Effector CD8-positive, alpha-beta T cell (primary cell): ENCODE measurements around the gene ACAT1.
"Not testable (repeated sequence)": the region's sequence is repeated elsewhere in the genome, so short reads cannot be mapped to it uniquely, and the experiment has no call there.

Source experiments
- DNase-seq: peaks from one replicate; lab custom pipeline; 2025; lab: John Stamatoyannopoulos, UW

ACAT1 gene

GRCh38 chr11:108144615-108145014 lies 23.2 kb downstream of the ACAT1 start:
- DNase-seq: no peak

GRCh38 chr11:108147150-108147549 lies 25.8 kb downstream of the ACAT1 start:
- DNase-seq: no peak

DNA sequence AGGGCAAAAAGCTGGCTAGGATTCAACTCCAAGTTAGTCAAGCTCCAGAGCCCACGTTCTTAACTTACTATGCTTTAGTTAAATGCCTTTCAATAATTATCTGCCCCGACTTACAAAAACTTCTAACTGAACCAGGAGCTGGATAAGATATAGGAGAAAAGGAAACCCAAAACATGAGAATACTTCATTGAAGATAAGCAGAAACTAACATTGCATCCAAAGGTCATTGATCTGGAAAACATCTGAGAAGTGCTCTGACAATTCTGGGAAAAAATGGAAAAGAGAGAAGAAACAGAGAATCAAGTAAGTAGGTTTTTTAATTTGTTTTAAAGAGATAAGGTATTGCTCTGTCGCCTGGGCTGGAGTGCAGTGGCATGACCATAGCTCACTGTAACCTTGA lies 27.2 kb downstream of the ACAT1 start:
- DNase-seq: no peak

- no peak for DNase-seq
Observed at GRCh38 chr11:108154591-108154990, 33.2 kb downstream of the ACAT1 start.

- no peak for DNase-seq
Observed at GRCh38 chr11:108160970-108161566, 39.7 kb downstream of the ACAT1 start.

DNA sequence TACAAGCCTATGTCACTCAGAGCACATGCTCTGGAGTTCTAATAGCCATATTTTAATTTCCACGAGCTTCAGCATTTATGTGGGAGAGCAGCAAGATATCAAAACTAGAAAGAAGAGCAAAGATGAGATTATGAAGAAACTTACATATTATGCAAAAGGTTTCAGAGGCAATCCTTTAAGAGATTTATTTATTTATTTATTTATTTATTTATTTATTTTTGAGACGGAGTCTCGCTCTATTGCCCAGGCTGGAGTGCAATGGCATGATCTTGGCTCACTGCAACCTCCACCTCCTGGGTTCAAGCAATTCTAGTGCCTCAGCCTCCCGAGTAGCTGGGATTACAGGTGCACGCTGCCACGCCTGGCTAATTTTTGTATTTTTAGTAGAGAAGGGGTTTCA lies 41.5 kb downstream of the ACAT1 start:
- not testable (repeated sequence) for DNase-seq

- no peak for DNase-seq
Observed at GRCh38 chr11:108167624-108168023, 46.3 kb downstream of the ACAT1 start.

GRCh38 chr11:108170184-108170583 lies 48.8 kb downstream of the ACAT1 start:
- DNase-seq: no peak

- DNase-seq: no peak
Observed at GRCh38 chr11:108177570-108177969, 56.2 kb downstream of the ACAT1 start.

DNA sequence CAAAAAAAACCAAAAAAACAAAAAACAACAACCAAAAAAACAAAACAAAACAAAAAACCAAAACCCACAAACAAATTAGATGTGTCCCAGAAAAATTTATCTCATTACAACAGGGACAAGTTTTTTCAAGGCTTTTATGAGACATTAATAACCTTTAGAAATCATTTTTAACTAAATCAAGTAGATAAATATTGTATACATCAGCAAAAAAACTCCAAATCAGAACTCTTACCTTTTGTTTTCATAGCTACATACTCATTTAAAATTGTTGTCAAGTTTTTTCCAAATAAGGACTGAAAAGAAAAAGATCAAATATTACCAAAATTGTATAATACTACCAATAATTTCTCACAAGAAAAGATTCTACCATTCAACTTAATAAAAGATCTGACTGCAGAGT lies 72.4 kb downstream of the ACAT1 start:
- no peak for DNase-seq

DNA sequence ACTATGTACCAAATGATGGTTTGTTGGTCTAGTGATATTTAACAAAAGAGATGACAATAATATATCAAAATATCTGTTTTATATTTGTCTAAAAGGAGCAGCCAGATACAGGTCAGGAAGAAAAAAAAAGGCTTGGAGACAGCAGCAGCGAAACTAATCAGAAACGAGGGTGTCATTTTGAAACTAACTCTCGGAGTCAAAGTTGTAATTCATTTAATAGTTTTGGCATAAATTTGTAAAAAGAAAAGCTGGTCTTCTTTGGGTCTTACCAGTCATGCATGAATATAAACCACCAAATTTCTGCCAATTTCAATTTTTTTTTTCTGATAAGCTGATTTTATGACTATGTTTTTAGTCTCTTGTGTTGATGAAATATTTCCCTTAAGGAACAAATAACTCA lies 75.5 kb downstream of the ACAT1 start:
- no peak for DNase-seq
